Endodermal cell (in vitro differentiated cells): ENCODE measurements around the gene SYNE1. TPM values are rescaled to one million over a fixed set of nuclear protein-coding genes. Genes with fewer than 3 reads are reported as not detected.
"Not testable (repeated sequence)": the region's sequence is repeated elsewhere in the genome, so short reads cannot be mapped to it uniquely, and the experiment has no call there.

Experiments
- DNase-seq: peaks from one replicate; pipeline ENCODE4 v3.0.0-alpha.2; 2017
- H3K27ac ChIP-seq: 2 replicates; pipeline ENCODE4 v1.5.1; 2013; ENCODE audit warnings: mild to moderate bottlenecking, low read depth, low read length, moderate library complexity
- H3K27me3 ChIP-seq: 2 replicates; pipeline ENCODE4 v1.6.1; 2013; ENCODE audit warnings: mild to moderate bottlenecking, low read length, moderate library complexity; ENCODE audit not compliant: insufficient read depth, control insufficient read depth, poor library complexity, severe bottlenecking
- H3K36me3 ChIP-seq: 2 replicates; pipeline ENCODE4 v1.7.0; 2013; ENCODE audit warnings: mild to moderate bottlenecking, low read length, moderate library complexity; ENCODE audit not compliant: control insufficient read depth, insufficient read depth
- H3K4me1 ChIP-seq: one replicate; pipeline ENCODE4 v1.7.0; 2013; ENCODE audit warnings: low read length; ENCODE audit not compliant: control insufficient read depth, insufficient read depth
- H3K4me3 ChIP-seq: 2 replicates; pipeline ENCODE4 v1.5.1; 2013; ENCODE audit warnings: mild to moderate bottlenecking, low read length, moderate library complexity
- H3K9ac ChIP-seq: 2 replicates; pipeline ENCODE4 v1.6.1; 2013; ENCODE audit warnings: mild to moderate bottlenecking, low read length, moderate library complexity; ENCODE audit not compliant: poor library complexity, severe bottlenecking; ENCODE audit errors: extremely low read depth
- H3K9me3 ChIP-seq: 2 replicates; pipeline ENCODE4 v1.6.1; 2013; ENCODE audit warnings: mild to moderate bottlenecking, low read length, moderate library complexity; ENCODE audit not compliant: control insufficient read depth
- H3K27ac Mint-ChIP-seq: 2 replicates; pipeline ENCODE4 v1.8.0; 2020; ENCODE audit warnings: mixed read lengths
- H3K27me3 Mint-ChIP-seq: 2 replicates; pipeline ENCODE4 v1.8.0; 2021; ENCODE audit warnings: mild to moderate bottlenecking, mixed read lengths; ENCODE audit not compliant: insufficient read depth
- H3K36me3 Mint-ChIP-seq: 2 replicates; pipeline ENCODE4 v1.8.0; 2020; ENCODE audit warnings: low read depth, mixed read lengths
- H3K4me1 Mint-ChIP-seq: 2 replicates; pipeline ENCODE4 v1.8.0; 2020; ENCODE audit warnings: mixed read lengths
- H3K4me3 Mint-ChIP-seq: 2 replicates; pipeline ENCODE4 v1.8.0; 2020; ENCODE audit warnings: mild to moderate bottlenecking, moderate library complexity, mixed read lengths
- H3K9me3 Mint-ChIP-seq: 2 replicates; pipeline ENCODE4 v1.8.0; 2020; ENCODE audit warnings: mild to moderate bottlenecking, mixed read lengths
- CTCF ChIP-seq: fragments of 200-600 bp; sonication (generic); conservative IDR thresholded peaks from 2 replicates; pipeline ENCODE4 v1.5.0; 2021; ENCODE audit warnings: antibody characterized with exemption, mild to moderate bottlenecking
- WGBS, 2 experiments: methylation state at CpG; one replicate each; pipeline versions ENCODE4 v1.1.5 to v1.1.7; 2013; ENCODE audit warnings: missing lambda C conversion rate in 2 of 2, mixed read lengths in 1 of 2; ENCODE audit not compliant: insufficient coverage in 1 of 2, insufficient read length in 1 of 2; 5-methylcytosine and 5-hydroxymethylcytosine counted together
- total RNA-seq, 2 donors: library from RNA; stranded (reverse); fragmentation: NEBNext Ultra II Directional in 1 of 2; extraction: Animal tissue kit (Norgen Biotek cat#: 25700) in 1 of 2; gene quantifications; 2 replicates in 1 of 2; 3 replicates in 1 of 2; pipeline ENCODE4 v1.2.1, GENCODE V29; 2021

SYNE1 gene
- total RNA-seq, 2 donors from 2014 or later = 7.9 to 9.5 TPM

GRCh38 chr6:152529369-152529768 is 107.8 kb downstream of the SYNE1 start:
- Histone ChIP-seq H3K9me3 (peaks cover 4% of the 10 kb centered on the region), H3K36me3 (no peaks in the 10 kb centered on the region), H3K9ac (no peak overlapping the region), H3K4me3 (no peak overlapping the region), H3K4me1 (peaks cover 4% of the 10 kb centered on the region), H3K27me3 (peaks cover 6% of the 10 kb centered on the region), H3K27ac (no peak overlapping the region)
- Mint-ChIP-seq H3K9me3 (no peaks in the 10 kb centered on the region), H3K36me3 (no peaks in the 10 kb centered on the region), H3K27ac (no peak overlapping the region), H3K27me3 (peaks cover 2% of the 10 kb centered on the region), H3K4me3 (no peak overlapping the region), H3K4me1 (no peaks in the 10 kb centered on the region)
- no peak for TF ChIP-seq CTCF
- no peak for DNase-seq

GRCh38 chr6:152514120-152514519 is 123.0 kb downstream of the SYNE1 start:
- not testable (repeated sequence) for H3K27me3 Mint-ChIP-seq, H3K9me3 ChIP-seq, H3K36me3 Mint-ChIP-seq, H3K4me3 ChIP-seq, H3K27ac ChIP-seq, H3K36me3 ChIP-seq, H3K27me3 ChIP-seq, DNase-seq, H3K4me3 Mint-ChIP-seq, H3K4me1 Mint-ChIP-seq, H3K27ac Mint-ChIP-seq, H3K9ac ChIP-seq, H3K4me1 ChIP-seq, H3K9me3 Mint-ChIP-seq
- 100% methylated on average over 1 of the region's 1 CpG; no CpG with 5 or more reads in 1 of the 2 experiments for WGBS, 2 experiments

DNA sequence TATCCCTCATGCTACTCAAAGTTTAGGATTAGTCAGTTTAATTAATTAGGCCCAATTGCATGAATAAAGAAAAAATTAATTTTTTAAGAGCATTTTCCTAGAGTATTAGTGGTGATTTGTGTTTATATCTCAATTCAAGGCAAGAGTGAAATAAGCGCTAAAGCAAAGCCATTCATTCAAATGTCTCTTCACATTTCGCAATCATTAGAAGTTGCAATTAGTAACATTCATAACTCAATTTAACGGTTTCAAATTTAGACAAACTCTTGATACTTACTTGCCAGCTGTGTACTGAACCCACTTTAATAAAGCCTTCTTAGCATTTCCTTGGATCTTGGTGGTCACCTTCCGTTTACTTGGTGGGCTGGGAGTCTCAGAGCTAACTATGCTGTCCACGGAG is 127.2 kb downstream of the SYNE1 start:
- DNase-seq = no peak
- no peaks in the 10 kb centered on the region for H3K9me3 ChIP-seq
- peaks cover 5% of the 10 kb centered on the region for H3K36me3 ChIP-seq
- no peak for TF ChIP-seq CTCF
- H3K9ac ChIP-seq = no peak overlapping the region
- H3K27ac ChIP-seq = no peak overlapping the region
- Mint-ChIP-seq H3K27me3 (no peaks in the 10 kb centered on the region), H3K4me1 (no peaks in the 10 kb centered on the region), H3K27ac (no peak overlapping the region), H3K4me3 (no peak overlapping the region), H3K36me3 (no peaks in the 10 kb centered on the region), H3K9me3 (peaks cover 2% of the 10 kb centered on the region)
- H3K27me3 ChIP-seq = no peaks in the 10 kb centered on the region
- WGBS, 2 experiments = 89 to 92% methylated on average over 3 to 5 of the region's 5 CpGs
- no peak overlapping the region for H3K4me3 ChIP-seq
- no peaks in the 10 kb centered on the region for H3K4me1 ChIP-seq

DNA sequence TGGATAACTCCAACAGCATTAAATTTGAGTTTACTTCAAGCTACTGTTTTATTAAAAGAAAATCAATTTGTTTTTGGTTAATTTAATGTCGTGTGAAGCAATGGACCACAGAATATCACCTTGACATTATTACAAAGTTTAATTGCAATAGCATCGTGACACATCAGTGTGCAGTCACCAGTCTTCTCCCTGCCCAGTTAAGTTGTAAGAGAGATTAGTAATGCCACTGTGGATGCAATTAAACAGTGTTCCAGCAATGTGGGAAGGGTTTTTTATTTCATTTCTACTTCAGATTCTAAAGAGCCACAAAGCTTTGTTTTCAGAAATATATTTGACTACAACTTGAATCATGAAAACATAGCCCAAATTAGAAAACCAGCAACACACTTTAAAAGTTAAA is 128.7 kb downstream of the SYNE1 start:
- Mint-ChIP-seq H3K4me3 (no peak overlapping the region), H3K9me3 (no peaks in the 10 kb centered on the region)

More for the DNA sequence above, 128.7 kb downstream of the SYNE1 start:
- Histone ChIP-seq H3K9ac (no peak overlapping the region), H3K9me3 (no peaks in the 10 kb centered on the region), H3K4me1 (no peaks in the 10 kb centered on the region), H3K36me3 (peaks cover 5% of the 10 kb centered on the region), H3K4me3 (no peak overlapping the region), H3K27me3 (no peaks in the 10 kb centered on the region), H3K27ac (no peak overlapping the region)
- DNase-seq = no peak
- Mint-ChIP-seq H3K4me1 (no peaks in the 10 kb centered on the region), H3K27me3 (no peaks in the 10 kb centered on the region), H3K27ac (no peak overlapping the region), H3K36me3 (no peaks in the 10 kb centered on the region)
- TF ChIP-seq CTCF = no peak
- WGBS, 2 experiments = 80% methylated on average over 2 of the region's 2 CpGs; no CpG with 5 or more reads in 1 of the 2 experiments
